HEK293 (cell line): ENCODE measurements around the gene FBN2.

Experiments used
- CTCF ChIA-PET: fragments of 350-600 bp; formaldehyde crosslinking; extraction: SDS; loops from one replicate; lab custom pipeline; 2021; ENCODE audit warnings: antibody characterized with exemption; lab: Yijun Ruan, JAX
- POLR2A ChIA-PET: fragments of 300-600 bp; formaldehyde crosslinking; extraction: SDS; loops from one replicate; lab custom pipeline; 2020; ENCODE audit warnings: antibody characterized with exemption, inconsistent platforms; lab: Yijun Ruan, JAX
- H3K27ac ChIP-seq: fragments of 200-500 bp; sonication (Bioruptor generic); 2 replicates; pipeline ENCODE4 v1.5.1; 2014; ENCODE audit warnings: low read depth, low read length, control low read depth, inconsistent platforms; ENCODE audit errors: extremely low read depth
- H3K36me3 ChIP-seq, 2 experiments: fragments of 200-500 bp in 1 of 2; sonication (Bioruptor generic) in 1 of 2; 1 replicate in 1 of 2; 2 replicates in 1 of 2; pipeline ENCODE4 v1.5.1; 2014 to 2017; ENCODE audit warnings: inconsistent platforms in 2 of 2, low read length in 2 of 2; ENCODE audit not compliant: control insufficient read depth in 2 of 2, insufficient read depth in 1 of 2
- H3K4me1 ChIP-seq: fragments of 200-500 bp; sonication (Bioruptor generic); 2 replicates; pipeline ENCODE4 v1.5.1; 2014; ENCODE audit warnings: mild to moderate bottlenecking, low read length, inconsistent platforms; ENCODE audit not compliant: control insufficient read depth, insufficient read depth
- H3K4me3 ChIP-seq: 2 replicates; pipeline ENCODE4 v1.5.1; 2011; ENCODE audit warnings: low read depth, mild to moderate bottlenecking, control low read depth, low read length, moderate library complexity
- H3K9me3 ChIP-seq: fragments of 200-500 bp; sonication (Bioruptor generic); 2 replicates; pipeline ENCODE4 v1.5.1; 2014; ENCODE audit warnings: low read depth, low read length, inconsistent platforms; ENCODE audit not compliant: control insufficient read depth, insufficient read depth
- AEBP2 ChIP-seq: fragments of 450-650 bp; formaldehyde crosslinking; IDR thresholded peaks from 2 replicates; pipeline ENCODE4 v1.5.1; 2016; ENCODE audit warnings: missing biosample characterization, missing genetic modification characterization, borderline replicate concordance
- ELK4 ChIP-seq: IDR thresholded peaks from 2 replicates; pipeline ENCODE4 v1.6.1; 2011; ENCODE audit warnings: mild to moderate bottlenecking, low read depth, low read length, borderline replicate concordance
- FEZF1 ChIP-seq: fragments of 450-650 bp; formaldehyde crosslinking; IDR thresholded peaks from 2 replicates; pipeline ENCODE4 v1.5.1; 2016; ENCODE audit warnings: missing biosample characterization, missing genetic modification characterization
- WT1 ChIP-seq: fragments of 450-650 bp; formaldehyde crosslinking; IDR thresholded peaks from 2 replicates; pipeline ENCODE4 v1.5.1; 2016; ENCODE audit warnings: missing biosample characterization, missing genetic modification characterization
- ZFP37 ChIP-seq: fragments of 450-650 bp; formaldehyde crosslinking; IDR thresholded peaks from 2 replicates; pipeline ENCODE4 v1.5.1; 2016; ENCODE audit warnings: missing biosample characterization, missing genetic modification characterization
- ZNF114 ChIP-seq: fragments of 450-650 bp; formaldehyde crosslinking; IDR thresholded peaks from 2 replicates; pipeline ENCODE4 v1.5.0; 2017; ENCODE audit warnings: missing biosample characterization, missing genetic modification characterization
- ZNF26 ChIP-seq: fragments of 450-650 bp; formaldehyde crosslinking; IDR thresholded peaks from 2 replicates; pipeline ENCODE4 v1.5.1; 2016; ENCODE audit warnings: missing biosample characterization, missing genetic modification characterization
- ZNF292 ChIP-seq: fragments of 450-650 bp; formaldehyde crosslinking; IDR thresholded peaks from 2 replicates; pipeline ENCODE4 v1.5.1; 2016; ENCODE audit warnings: low read depth, missing biosample characterization, missing genetic modification characterization, borderline replicate concordance
- ZNF362 ChIP-seq: fragments of 450-650 bp; formaldehyde crosslinking; IDR thresholded peaks from 2 replicates; pipeline ENCODE4 v1.5.1; 2016; ENCODE audit warnings: missing biosample characterization, missing genetic modification characterization
- ZNF449 ChIP-seq: fragments of 450-650 bp; formaldehyde crosslinking; IDR thresholded peaks from 2 replicates; pipeline ENCODE4 v1.5.1; 2017; ENCODE audit warnings: missing biosample characterization, mild to moderate bottlenecking, missing genetic modification characterization, moderate library complexity
- ZNF560 ChIP-seq: fragments of 450-650 bp; formaldehyde crosslinking; IDR thresholded peaks from 2 replicates; pipeline ENCODE4 v1.5.1; 2017; ENCODE audit warnings: missing biosample characterization, missing genetic modification characterization, borderline replicate concordance
- ZNF645 ChIP-seq: fragments of 450-650 bp; formaldehyde crosslinking; IDR thresholded peaks from 2 replicates; pipeline ENCODE4; 2016; ENCODE audit warnings: missing biosample characterization, missing genetic modification characterization
- ZNF704 ChIP-seq: fragments of 450-650 bp; formaldehyde crosslinking; IDR thresholded peaks from 2 replicates; pipeline ENCODE4 v1.5.1; 2016; ENCODE audit warnings: missing biosample characterization, missing genetic modification characterization
- ZSCAN23 ChIP-seq: fragments of 450-650 bp; formaldehyde crosslinking; IDR thresholded peaks from 2 replicates; pipeline ENCODE4 v1.5.1; 2016; ENCODE audit warnings: missing biosample characterization, missing genetic modification characterization
- ZSCAN4 ChIP-seq: fragments of 450-650 bp; formaldehyde crosslinking; IDR thresholded peaks from 2 replicates; pipeline ENCODE4 v1.5.1; 2017; ENCODE audit warnings: missing biosample characterization, missing genetic modification characterization

The FBN2 gene

GRCh38 chr5:128353441-128354107 lies 184.5 kb downstream of the FBN2 start (continued):
- TF ChIP-seq ELK4 (no peak), FEZF1 (tag by site-specific recombination) (no peak), WT1 (tag by site-specific recombination) (0 out of 2 replicates have a peak, but pooled peaks have one; percentile 14)
- TF ChIP-seq, all 188 proteins: peak for 4

GRCh38 chr5:128350705-128351104 lies 187.3 kb downstream of the FBN2 start:
- CTCF ChIA-PET: no interaction called here
- POLR2A ChIA-PET: no interaction called here

More at GRCh38 chr5:128350705-128351104, 187.3 kb downstream of the FBN2 start:
- H3K4me1 ChIP-seq: peaks cover 19% of the 10 kb centered on the region
- no peaks in the 10 kb centered on the region for H3K9me3 ChIP-seq
- no peak overlapping the region for H3K4me3 ChIP-seq
- no peak for TF ChIP-seq ZNF26 (tag by site-specific recombination)
- no peak for TF ChIP-seq ZSCAN23
- TF ChIP-seq ZNF645 (tag by site-specific recombination): no peak
- no peak for TF ChIP-seq ZNF114 (tag by site-specific recombination)
- TF ChIP-seq ZSCAN4 (tag by site-specific recombination): no peak
- no peak for TF ChIP-seq ZNF449
- TF ChIP-seq ZNF560 (tag by site-specific recombination): no peak
- no peak for TF ChIP-seq AEBP2 (tag by site-specific recombination)
- no peak for TF ChIP-seq ZNF704 (tag by site-specific recombination)
- TF ChIP-seq ZFP37 (tag by site-specific recombination): no peak
- no peak for TF ChIP-seq ZNF362 (tag by site-specific recombination)
- TF ChIP-seq ZNF292 (tag by site-specific recombination): no peak
- peaks cover 32 to 43% of the 10 kb centered on the region in 2 experiments for H3K36me3 ChIP-seq
- no peak overlapping the region for H3K27ac ChIP-seq
